HG03520 (cell line): ENCODE data around the gene SERPINA4.
"Not testable (repeated sequence)": the region's sequence is repeated elsewhere in the genome, so short reads cannot be mapped to it uniquely, and the experiment has no call there.

Source experiments
- ATAC-seq: cut with Tn5 transposase; IDR thresholded peaks from one replicate; pipeline ENCODE4 v1.9.1; 2021; ENCODE audit warnings: mild to moderate bottlenecking, moderate library complexity; ENCODE audit not compliant: unreplicated experiment

The SERPINA4 gene

GRCh38 chr14:94588311-94588710 is 27.1 kb downstream of the SERPINA4 start:
- no peak for ATAC-seq

- ATAC-seq, result no peak
These were observed 29.8 kb downstream of the SERPINA4 start for GRCh38 chr14:94591073-94591472.

DNA sequence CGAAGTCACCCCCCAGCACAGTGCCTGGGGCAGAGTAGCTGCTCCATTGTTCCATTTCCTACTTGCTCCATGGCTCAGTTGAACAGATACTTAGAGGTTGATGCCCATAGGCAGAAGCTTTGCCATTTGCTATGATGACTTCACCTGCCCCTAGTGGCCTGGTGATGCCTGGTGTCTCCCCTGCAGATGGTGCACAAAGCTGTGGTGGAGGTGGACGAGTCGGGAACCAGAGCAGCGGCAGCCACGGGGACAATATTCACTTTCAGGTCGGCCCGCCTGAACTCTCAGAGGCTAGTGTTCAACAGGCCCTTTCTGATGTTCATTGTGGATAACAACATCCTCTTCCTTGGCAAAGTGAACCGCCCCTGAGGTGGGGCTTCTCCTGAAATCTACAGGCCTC is 30.6 kb downstream of the SERPINA4 start:
- ATAC-seq, result no peak

DNA sequence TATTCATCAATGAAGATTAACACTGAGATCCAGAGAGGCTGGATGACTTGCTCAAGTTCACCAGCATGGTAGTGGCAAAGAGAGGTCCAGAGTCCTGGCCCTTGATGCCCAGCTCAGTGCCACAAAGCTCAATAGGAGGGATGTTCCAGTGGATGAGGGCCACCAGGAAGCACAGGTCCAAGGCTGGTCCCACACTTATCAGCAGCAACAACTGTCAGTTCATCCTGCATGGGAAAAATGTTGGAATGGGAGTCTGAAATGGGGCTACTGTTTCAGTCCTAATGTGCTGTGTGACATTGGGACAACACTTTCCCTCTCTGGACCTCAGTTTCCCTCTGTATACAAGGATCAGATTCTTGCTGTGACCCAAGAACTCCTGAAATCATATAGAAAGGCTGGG is 31.2 kb downstream of the SERPINA4 start:
- ATAC-seq, result no peak

GRCh38 chr14:94593376-94593748 is 32.1 kb downstream of the SERPINA4 start:
- ATAC-seq, result no peak

DNA sequence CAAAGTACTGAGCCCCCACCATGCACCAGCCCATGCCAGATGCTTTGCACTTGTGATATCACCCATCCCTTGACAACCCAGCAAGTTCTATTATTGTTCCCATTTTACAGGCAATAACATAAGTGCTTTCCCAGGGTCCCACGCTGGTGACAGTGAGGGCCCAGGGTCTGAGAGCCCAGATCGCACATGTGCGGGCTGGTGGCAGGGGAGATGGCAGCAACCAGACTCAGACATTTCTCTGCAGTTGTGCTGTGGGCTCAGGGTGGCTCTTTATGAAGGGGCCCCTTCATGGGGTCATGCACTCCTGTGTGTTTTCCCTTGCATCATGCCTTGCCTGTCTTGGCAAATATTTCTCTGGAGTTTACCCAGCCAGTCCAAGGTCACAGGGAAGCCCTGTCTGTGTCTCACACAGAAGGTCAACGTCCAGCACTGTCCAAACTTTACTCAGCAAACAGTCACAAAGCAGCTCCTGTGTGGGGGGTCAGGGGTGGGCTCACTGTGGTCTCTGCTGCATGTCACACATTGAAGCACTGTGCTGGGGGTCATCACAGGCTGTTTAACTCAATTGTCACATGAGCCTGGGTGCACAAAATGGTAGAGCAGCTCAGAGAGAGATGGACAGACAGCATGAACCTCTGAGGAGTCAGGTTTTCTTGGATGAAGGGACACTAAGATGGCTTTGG is 32.6 kb downstream of the SERPINA4 start:
- no peak for ATAC-seq

- no peak for ATAC-seq
These were observed 33.2 kb downstream of the SERPINA4 start for GRCh38 chr14:94594441-94594840.

DNA sequence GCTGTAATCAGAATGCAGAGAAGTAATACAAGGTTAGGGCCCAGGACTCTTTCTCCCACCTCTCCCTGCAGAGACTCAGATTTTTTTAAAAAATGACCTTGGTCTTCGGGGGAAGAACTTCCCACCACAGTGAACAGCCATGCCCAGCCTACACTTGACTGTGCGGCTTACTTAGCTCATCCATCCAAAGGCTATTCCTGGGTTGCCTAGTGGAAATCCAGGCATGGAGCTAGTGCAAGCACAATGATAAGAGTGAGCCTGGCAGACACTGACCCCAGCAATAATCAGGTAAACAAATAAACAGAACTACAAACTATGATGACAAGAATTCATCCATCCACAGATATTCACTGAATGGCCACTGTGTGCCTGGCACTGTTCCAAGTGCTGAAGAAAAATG is 34.7 kb downstream of the SERPINA4 start:
- ATAC-seq, result no peak

DNA sequence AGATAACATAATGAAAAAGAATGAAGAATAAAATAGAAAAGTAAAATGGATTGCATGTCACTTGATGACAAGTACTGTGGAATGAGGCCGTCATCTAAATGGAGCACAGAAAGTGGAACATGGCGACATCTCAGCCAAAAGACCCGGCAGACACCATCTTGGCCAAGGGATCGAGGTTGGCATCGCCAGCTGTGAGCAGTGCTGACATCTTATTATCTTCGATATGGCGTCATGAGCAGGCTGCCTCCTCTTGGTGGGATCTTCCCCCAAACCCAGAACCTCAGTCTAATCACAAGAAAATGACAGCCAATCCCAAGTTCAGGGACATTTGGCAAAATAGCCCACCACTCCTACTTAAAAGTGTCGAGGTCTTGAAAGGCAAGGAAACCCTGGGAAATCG is 35.1 kb downstream of the SERPINA4 start:
- ATAC-seq, result no peak

DNA sequence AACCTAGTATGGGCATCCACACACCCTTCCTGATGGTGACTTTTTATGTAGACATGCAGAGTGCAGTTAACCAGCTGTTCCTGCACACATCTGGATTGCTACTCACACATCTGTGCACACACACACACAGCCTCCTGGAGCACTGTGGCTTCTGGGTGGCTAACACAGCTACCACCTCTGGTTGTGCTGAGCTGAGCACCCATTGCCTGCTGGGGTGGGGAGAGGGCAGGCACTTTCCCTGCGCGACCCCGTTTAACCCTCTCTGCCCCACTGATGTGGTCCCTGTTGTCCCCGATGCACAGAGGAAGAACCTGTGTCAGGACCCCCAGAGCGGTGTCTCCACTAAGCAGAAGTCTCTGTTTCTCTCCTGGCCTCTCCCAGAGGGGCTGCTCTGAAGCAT is 36.5 kb downstream of the SERPINA4 start:
- no peak for ATAC-seq

- ATAC-seq, result no peak
These were observed 37.2 kb downstream of the SERPINA4 start for GRCh38 chr14:94598506-94598815.

DNA sequence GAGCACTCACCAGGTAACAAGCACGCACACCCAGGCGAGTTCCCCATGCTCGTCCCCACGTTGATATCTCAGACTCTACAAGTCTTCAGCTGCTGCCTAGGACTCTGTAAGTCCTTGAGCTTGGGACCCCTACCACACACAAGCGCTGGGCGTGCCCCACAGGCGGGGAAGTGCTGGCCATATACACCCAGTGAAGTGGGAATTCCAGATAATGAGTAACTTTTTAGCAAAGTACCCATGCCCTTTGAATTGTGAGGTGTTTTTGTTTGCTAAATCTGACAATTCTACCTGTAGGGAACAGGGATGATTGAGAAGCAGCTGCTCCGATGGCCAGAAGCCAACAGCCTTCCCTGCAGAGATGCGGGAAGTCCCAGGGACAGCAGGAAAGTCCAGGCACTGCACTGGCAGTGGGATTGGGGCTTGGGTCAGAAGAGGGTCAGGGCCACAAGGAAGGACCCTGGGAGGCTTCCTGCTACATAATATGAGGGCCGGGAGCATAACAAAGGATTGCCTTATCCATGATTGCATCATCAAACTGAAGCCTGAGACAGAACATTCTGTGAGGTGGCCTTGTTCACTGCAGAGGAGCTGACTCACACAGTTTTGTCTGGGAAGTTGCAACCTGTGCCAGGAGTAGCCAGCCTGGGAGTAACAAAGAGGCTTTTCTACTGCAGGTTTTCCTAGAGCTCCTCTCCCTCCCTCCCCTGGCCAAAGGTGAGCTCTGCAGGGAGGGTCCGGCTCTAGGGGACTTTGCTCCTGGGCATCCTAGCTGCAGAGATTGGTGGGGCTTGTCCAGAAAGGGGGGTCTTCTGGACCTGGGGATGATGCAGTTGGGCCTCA is 37.8 kb downstream of the SERPINA4 start:
- no peak for ATAC-seq

GRCh38 chr14:94599656-94600004 is 38.4 kb downstream of the SERPINA4 start:
- no peak for ATAC-seq

- no peak for ATAC-seq
These were observed 38.9 kb downstream of the SERPINA4 start for GRCh38 chr14:94600148-94600545.

GRCh38 chr14:94601884-94602391 is 40.7 kb downstream of the SERPINA4 start:
- ATAC-seq, result no peak

GRCh38 chr14:94602722-94603121 is 41.5 kb downstream of the SERPINA4 start:
- ATAC-seq, result no peak

GRCh38 chr14:94605361-94605760 is 44.1 kb downstream of the SERPINA4 start:
- ATAC-seq, result no peak

DNA sequence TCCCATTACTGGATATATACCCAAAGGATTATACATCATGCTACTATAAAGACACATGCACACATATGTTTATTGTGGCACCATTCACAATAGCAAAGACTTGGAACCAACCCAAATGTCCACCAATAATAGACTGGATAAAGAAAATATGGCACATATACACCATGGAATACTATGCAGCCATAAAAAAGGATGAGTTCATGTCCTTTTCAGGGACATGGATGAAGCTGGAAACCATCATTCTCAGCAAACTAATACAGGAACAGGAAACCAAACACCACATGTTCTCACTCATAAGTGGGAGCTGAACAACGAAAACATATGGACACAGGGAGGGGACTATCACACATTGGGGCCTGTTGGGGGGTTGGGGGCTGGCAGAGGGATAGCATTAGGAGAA is 47.7 kb downstream of the SERPINA4 start:
- ATAC-seq, result not testable (repeated sequence)

DNA sequence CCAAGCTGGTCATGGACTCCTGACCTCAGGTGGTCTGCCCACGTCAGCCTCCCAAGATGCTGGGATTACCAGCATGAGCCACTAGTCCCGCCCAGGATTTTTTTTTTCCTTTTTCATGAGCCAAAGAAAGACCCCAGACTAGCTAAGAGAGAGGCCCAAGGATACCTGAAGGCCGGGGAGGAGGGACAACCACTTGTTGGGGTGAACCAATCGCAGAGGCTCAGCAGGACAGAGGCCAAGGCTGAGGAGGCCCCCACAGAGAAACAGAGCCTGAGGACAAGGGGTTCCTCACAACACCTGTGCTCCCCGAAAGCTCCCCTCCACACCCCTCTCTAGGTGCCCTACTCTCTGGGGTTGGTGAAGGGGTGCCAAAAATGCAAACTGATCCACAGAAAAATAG is 49.9 kb downstream of the SERPINA4 start:
- no peak for ATAC-seq

DNA sequence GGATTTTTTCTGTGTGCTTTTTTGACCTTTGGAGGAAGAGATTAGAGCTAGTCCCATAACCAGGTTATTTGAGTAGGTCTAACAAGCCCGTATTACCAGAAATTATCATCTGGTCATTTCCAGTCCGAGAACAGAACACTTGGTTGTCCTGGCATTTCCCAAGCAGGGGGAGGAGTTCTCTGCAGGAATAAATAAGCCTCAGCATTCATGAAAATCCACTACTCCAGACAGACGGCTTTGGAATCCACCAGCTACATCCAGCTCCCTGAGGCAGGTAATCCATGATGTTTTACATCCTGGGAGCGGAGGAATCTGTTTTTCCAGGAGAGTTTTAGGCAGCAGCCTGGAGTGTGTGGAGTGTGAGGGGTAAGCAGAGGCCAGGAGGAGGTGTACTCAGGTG is 50.9 kb downstream of the SERPINA4 start, which contains the start of gene SERPINA3:
Gene SERPINA3 (plus strand): TSS at position 218 of the 400 bp plus-strand sequence. CDS start 2,051 bp downstream, outside the sequence.
- no peak for ATAC-seq

- ATAC-seq, result no peak
These were observed 51.6 kb downstream of the SERPINA4 start for GRCh38 chr14:94612580-94613554.
